ENCODE measurements around the gene SLC17A6.

DNA sequence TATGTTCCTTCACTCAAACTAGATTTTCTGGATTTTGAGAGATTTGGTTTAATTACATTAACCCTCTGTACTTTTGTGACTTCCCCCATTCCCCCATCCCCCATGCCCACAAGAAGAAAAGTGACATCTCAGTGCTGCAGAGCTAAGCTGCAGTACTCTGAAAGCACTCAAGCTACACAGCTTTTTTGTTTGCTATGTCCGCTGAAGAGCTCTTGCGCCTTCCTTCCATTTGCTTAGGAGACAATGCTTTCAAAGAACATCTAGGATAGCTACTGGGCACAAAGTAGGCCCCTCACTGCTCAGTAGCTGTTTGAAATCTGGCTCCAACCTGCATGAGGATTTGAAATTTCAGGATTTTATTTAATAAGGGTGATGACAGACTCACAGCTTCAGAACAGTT lies 69.7 kb downstream of the SLC17A6 start:
- TF ChIP-seq POLR2AphosphoS5 (IDR thresholded peaks at IDR 0.05) (no peak), POLR2A (IDR thresholded peaks at IDR 0.05) (no peak)
- TF ChIP-seq, protein P1, sequence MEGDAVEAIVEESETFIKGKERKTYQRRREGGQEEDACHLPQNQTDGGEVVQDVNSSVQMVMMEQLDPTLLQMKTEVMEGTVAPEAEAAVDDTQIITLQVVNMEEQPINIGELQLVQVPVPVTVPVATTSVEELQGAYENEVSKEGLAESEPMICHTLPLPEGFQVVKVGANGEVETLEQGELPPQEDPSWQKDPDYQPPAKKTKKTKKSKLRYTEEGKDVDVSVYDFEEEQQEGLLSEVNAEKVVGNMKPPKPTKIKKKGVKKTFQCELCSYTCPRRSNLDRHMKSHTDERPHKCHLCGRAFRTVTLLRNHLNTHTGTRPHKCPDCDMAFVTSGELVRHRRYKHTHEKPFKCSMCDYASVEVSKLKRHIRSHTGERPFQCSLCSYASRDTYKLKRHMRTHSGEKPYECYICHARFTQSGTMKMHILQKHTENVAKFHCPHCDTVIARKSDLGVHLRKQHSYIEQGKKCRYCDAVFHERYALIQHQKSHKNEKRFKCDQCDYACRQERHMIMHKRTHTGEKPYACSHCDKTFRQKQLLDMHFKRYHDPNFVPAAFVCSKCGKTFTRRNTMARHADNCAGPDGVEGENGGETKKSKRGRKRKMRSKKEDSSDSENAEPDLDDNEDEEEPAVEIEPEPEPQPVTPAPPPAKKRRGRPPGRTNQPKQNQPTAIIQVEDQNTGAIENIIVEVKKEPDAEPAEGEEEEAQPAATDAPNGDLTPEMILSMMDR (IDR thresholded peaks at IDR 0.05): no peak
